ENCODE results near the gene TFG. TPM values are rescaled to one million over a fixed set of nuclear protein-coding genes. Genes with fewer than 3 reads are reported as not detected.

TFG gene
- total and polyA plus RNA-seq, 10 of the 15 experiments (the other 5 are each of a cell fraction or from before 2014, with no cell fraction given) = 29.3 to 126 (median 57.6) TPM

- WGBS (ENCODE audit: insufficient coverage, insufficient replicate concordance, low lambda C conversion rate, missing lambda C conversion rate) = 37% methylated on average over 2 of the region's 2 CpGs
- no TSS peak for BruUV-seq (replicated peaks)
- ChIA-PET RAD21 (ENCODE audit: unreplicated experiment) (no interaction called here), POLR2A (no interaction called here), SMC1A (ENCODE audit: uncharacterized antibody, unreplicated experiment) (no interaction called here), CTCF (no interaction called here)
- FAIRE-seq (no peak), ATAC-seq (no peak), DNase-seq (ENCODE audit: low read depth, low spot score) (no peak)
- H3K4me3 ChIP-seq = no peak overlapping the region
- intact Hi-C loops (cut with micrococcal nuclease; ENCODE audit: unreplicated experiment) (no loop called here), in situ Hi-C loops (cut with MboI) (no loop called here)
- H3K36me3 ChIP-seq (ENCODE audit: control insufficient read depth in 2 of 2, insufficient read depth in 2 of 2, low read length in 1 of 2) = no peaks in the 10 kb centered on the region
- H3K27me3 ChIP-seq (replicated peaks in 1 of 2; ENCODE audit: control insufficient read depth in 2 of 2, insufficient read depth in 2 of 2, low read length in 1 of 2) = no peaks in the 10 kb centered on the region
- H3K9me3 ChIP-seq (replicated peaks; ENCODE audit: control insufficient read depth, insufficient read depth, low read length) = no peaks in the 10 kb centered on the region
- H3K9ac ChIP-seq (ENCODE audit: control insufficient read depth, insufficient read depth, low read length) = no peak overlapping the region
- H3K27ac ChIP-seq (ENCODE audit: control insufficient read depth, insufficient read depth) = no peak overlapping the region
- no peak overlapping the region for H3K4me2 ChIP-seq (ENCODE audit: control insufficient read depth, insufficient read depth)
- H3K79me2 ChIP-seq (ENCODE audit: control insufficient read depth, insufficient read depth, low read length) = no peaks in the 10 kb centered on the region
- TF ChIP-seq E2F8 (IDR thresholded peaks at IDR 0.05; ENCODE audit: low read depth, partially characterized antibody) = no peak
- TF ChIP-seq ZNF217 (IDR thresholded peaks at IDR 0.05) = no peak
- TF ChIP-seq JUNB (IDR thresholded peaks at IDR 0.05) = no peak
- TF ChIP-seq EP300 (IDR thresholded peaks at IDR 0.05; ENCODE audit: borderline replicate concordance in 1 of 2, control insufficient read depth in 1 of 2, low read depth in 2 of 2, low read length in 2 of 2) = no peak
- TF ChIP-seq GABPA (IDR thresholded peaks at IDR 0.05; ENCODE audit: low read depth) = no peak
- TF ChIP-seq MEF2A (IDR thresholded peaks at IDR 0.05; ENCODE audit: insufficient read depth, low read depth, low read length) = no peak
- TF ChIP-seq NRF1 (conservative IDR thresholded peaks at IDR 0.05; ENCODE audit: low read depth, low read length) = no peak
- no peak for TF ChIP-seq KLF5 (IDR thresholded peaks at IDR 0.05; ENCODE audit: partially characterized antibody)
- TF ChIP-seq CHD1 (IDR thresholded peaks at IDR 0.05; ENCODE audit: low read depth, low read length) = no peak
- TF ChIP-seq RAD21 (IDR thresholded peaks at IDR 0.05; ENCODE audit: insufficient read depth, low read depth, low read length) = no peak
- TF ChIP-seq CBFB (IDR thresholded peaks at IDR 0.05; ENCODE audit: low read depth) = no peak
- TF ChIP-seq, protein P1, sequence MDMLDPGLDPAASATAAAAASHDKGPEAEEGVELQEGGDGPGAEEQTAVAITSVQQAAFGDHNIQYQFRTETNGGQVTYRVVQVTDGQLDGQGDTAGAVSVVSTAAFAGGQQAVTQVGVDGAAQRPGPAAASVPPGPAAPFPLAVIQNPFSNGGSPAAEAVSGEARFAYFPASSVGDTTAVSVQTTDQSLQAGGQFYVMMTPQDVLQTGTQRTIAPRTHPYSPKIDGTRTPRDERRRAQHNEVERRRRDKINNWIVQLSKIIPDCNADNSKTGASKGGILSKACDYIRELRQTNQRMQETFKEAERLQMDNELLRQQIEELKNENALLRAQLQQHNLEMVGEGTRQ (IDR thresholded peaks at IDR 0.05; ENCODE audit: borderline replicate concordance, low read depth, low read length) = no peak
- TF ChIP-seq SUPT20H (IDR thresholded peaks at IDR 0.05; ENCODE audit: borderline replicate concordance, control insufficient read depth, low read depth, low read length) = no peak
- no peak for TF ChIP-seq MTA2 (IDR thresholded peaks at IDR 0.05; ENCODE audit: low read depth)
- TF ChIP-seq FOXK2 (IDR thresholded peaks at IDR 0.05) = no peak
- H2AFZ ChIP-seq (ENCODE audit: control insufficient read depth, low read depth, low read length) = no peak overlapping the region
- no peaks in the 10 kb centered on the region for H4K20me1 ChIP-seq (ENCODE audit: control insufficient read depth, insufficient read depth)
- no peaks in the 10 kb centered on the region for H3K4me1 ChIP-seq (ENCODE audit: control insufficient read depth, insufficient read depth, low read length)
These were observed 13.6 kb upstream of the TFG start for GRCh38 chr3:100695696-100696095.
